SK-MEL-5 (cell line): Measurements from ENCODE around the gene NTRK3. TPM values are rescaled to one million over a fixed set of nuclear protein-coding genes. Genes with fewer than 3 reads are reported as not detected.

ENCODE experiments used
- DNase-seq: peaks from one replicate; pipeline ENCODE4 v3.0.0-alpha.2; 2016; ENCODE audit warnings: low read depth, low spot score
- in situ Hi-C: cut with HindIII; loops from 2 replicates; pipeline ENCODE4 v1.10.0; 2016; ENCODE audit warnings: low sequenced_read_pairs, high pct_unique_total_duplicates, low pct_unique_long_range_greater_than_20kb
- total RNA-seq: library from RNA; depleted of rRNA; stranded (reverse); fragments of >200 nt; shearing (Covaris generic); gene quantifications from 2 replicates; pipeline ENCODE4 v1.2.3, GENCODE V29; 2014

NTRK3 gene
- total RNA-seq, 1 experiment from 2014 or later: not detected

DNA sequence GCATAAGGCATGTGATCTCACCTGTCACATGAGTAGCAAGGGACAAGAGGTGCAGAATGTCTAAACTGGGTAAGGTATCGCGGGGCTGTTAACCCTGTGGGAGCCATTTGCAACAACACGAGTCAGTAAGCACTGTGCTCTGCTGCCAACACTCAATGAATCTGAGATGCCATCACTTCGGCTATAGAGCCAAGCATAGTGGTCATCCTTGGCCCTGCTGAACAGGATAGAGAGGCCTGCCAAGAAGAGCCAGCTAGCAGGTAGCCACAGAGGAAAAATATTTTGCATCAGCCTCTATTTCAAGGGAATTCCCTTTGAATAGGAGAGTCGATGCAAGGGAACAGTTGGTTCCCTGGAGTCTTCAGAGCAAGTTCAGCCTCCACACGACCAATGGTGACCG is 137.8 kb downstream of the NTRK3 start:
- in situ Hi-C loops: no loop called here
- no peak for DNase-seq

- DNase-seq: no peak
- in situ Hi-C loops: no loop called here
These were observed 138.5 kb downstream of the NTRK3 start for GRCh38 chr15:88118035-88118434.

DNA sequence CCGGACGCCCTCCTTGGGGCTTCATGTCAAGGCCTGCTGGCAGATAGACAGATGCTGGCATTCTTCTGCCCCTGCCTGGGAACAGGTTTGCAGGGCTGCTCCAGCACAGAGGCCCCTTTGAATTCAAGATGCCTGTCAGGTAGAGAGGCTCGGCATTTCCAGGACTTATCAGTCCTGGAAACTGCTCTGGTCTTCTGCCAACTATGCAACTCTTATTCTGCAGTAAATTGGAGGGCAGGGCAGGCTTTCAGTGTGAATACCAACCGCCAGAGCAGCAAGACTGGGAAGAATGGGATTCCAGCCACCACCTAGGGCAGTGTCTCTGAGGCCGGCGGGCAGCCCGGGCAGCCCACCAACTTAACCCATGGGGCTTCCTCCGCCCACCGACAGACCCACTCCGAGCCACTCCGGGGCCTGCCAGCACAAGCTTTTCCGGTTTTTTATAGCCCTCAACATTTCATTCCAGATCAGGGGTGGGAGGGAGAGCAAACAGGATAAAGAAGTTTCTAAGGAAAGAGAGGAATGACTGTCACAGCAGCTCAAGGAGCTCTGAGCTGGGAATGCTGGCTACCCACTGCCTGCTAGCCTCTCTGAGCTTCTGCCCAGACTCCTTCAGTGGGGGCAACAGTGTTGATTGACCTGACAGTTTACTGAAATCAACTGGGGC is 140.9 kb downstream of the NTRK3 start:
- in situ Hi-C loops: no loop called here
- no peak for DNase-seq

- DNase-seq: no peak
- in situ Hi-C loops: no loop called here
These were observed 142.8 kb downstream of the NTRK3 start for GRCh38 chr15:88113613-88114308.

- DNase-seq: no peak
- in situ Hi-C loops: no loop called here
These were observed 147.5 kb downstream of the NTRK3 start for GRCh38 chr15:88108991-88109390.

GRCh38 chr15:88108477-88108876 is 148.1 kb downstream of the NTRK3 start:
- no peak for DNase-seq
- in situ Hi-C loops: no loop called here

DNA sequence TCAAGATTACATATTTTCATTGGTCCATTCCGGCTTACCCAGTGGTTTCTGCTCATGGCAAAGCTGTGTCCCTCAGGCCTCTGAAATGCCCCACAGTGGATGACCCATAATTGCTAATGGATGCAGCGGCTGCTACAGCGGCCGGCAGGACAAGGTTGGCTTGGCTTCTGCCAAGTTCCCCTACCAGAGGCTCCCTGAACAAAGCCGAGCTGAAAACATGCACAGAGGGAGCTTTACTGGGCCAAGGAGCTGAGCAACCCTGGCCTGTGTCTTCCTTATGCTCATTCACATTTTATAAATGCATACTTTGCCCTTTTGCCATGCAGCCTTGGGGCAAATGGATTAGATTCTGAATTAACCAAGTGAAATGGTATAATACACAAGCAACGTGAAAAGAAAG is 150.5 kb downstream of the NTRK3 start:
- in situ Hi-C loops: no loop called here
- peak; percentile 5 for DNase-seq

DNA sequence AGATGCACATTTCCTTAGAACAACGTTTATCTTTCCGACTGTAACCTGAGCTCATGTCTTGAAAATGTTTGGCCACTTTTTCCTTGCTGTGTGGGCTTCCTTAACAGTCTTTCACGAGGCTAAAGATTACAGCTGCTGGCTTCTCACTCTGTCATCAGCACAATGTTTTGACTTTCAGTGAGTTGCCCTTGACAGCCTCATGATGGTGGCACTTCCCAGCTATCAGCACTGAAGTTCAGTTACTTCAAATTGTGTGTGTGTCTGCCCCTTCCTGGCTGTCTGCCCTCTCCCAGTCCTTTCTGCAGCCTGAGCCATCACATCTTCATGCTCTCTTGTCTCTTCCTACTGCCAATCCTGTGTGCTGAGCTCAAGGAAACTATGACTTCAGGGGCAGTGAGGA is 152.2 kb downstream of the NTRK3 start:
- no peak for DNase-seq
- in situ Hi-C loops: no loop called here

DNA sequence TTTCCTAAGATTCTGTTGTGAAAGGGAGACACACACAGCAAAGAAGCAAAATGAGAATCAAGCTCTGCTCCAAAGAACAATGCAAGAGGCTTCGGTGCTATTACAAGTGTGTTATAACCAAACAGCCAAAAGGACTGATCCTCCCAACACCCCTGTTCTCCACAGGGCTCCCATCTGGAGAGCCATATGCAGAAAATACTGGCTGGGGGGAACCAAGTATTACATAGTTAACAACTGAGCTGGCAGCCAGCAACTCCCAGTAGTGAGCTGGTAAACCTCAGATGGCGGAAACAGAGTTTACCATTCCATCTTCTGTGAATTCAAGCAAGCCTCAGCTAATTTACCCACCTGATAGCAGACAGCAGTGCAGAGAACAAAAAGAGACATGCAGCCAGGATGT is 156.4 kb downstream of the NTRK3 start:
- no peak for DNase-seq
- in situ Hi-C loops: no loop called here

GRCh38 chr15:88098361-88098760 is 158.2 kb downstream of the NTRK3 start:
- in situ Hi-C loops: no loop called here
- no peak for DNase-seq

- no peak for DNase-seq
- in situ Hi-C loops: no loop called here
These were observed 165.0 kb downstream of the NTRK3 start for GRCh38 chr15:88091444-88092016.

- in situ Hi-C loops: no loop called here
These were observed 166.0 kb downstream of the NTRK3 start for GRCh38 chr15:88090481-88091011.

DNA sequence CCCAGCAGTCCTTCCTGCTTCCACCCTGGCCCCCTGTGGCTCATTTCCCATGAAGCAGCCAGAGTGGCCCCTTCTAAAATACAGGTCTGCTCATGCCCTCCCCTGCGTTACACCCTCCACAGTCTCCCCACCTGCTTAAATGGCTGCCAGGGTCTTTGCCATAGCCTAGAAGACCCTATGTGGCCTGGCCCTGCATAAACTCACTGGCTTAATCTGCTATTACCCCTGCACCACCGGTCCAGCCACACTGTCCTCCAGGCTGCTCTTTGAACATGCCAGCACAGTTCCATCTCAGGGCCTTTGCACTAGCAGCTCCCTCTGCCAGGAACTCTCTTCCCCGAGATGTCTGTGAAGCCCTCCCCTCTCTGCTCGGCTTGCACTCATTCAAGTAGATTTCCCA is 166.8 kb downstream of the NTRK3 start:
- in situ Hi-C loops: no loop called here

More at GRCh38 chr15:88090481-88091011, 166.0 kb downstream of the NTRK3 start:
- DNase-seq: no peak

DNA sequence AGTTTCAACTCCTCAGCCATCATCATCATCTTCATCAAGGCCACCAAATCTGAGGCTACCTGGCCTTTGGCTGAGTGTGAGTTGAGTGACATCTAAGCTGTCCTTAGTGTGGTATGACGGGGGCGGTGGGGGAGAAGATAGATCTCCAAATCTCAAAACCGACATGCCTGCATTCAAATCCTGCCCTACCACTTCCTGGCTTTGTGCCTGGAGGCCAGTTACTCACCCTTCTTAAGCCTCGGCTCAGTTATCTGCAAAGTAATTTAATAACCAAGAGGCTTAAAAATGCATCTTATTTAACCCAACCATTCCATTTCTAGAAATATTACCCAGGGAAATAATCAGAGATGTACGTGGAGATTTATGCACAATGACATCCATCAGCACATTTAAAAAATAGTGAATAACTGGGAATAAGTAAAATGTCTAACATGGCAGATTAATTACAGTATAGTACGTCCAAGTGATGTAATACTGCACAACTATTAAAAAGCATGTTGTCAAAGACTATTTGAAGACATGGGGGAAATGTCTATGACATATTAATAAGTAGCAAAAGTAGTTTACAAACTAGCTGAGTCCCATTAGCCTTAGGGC is 167.4 kb downstream of the NTRK3 start:
- in situ Hi-C loops: no loop called here
- no peak for DNase-seq

More for the DNA sequence above, 166.8 kb downstream of the NTRK3 start:
- DNase-seq: no peak

DNA sequence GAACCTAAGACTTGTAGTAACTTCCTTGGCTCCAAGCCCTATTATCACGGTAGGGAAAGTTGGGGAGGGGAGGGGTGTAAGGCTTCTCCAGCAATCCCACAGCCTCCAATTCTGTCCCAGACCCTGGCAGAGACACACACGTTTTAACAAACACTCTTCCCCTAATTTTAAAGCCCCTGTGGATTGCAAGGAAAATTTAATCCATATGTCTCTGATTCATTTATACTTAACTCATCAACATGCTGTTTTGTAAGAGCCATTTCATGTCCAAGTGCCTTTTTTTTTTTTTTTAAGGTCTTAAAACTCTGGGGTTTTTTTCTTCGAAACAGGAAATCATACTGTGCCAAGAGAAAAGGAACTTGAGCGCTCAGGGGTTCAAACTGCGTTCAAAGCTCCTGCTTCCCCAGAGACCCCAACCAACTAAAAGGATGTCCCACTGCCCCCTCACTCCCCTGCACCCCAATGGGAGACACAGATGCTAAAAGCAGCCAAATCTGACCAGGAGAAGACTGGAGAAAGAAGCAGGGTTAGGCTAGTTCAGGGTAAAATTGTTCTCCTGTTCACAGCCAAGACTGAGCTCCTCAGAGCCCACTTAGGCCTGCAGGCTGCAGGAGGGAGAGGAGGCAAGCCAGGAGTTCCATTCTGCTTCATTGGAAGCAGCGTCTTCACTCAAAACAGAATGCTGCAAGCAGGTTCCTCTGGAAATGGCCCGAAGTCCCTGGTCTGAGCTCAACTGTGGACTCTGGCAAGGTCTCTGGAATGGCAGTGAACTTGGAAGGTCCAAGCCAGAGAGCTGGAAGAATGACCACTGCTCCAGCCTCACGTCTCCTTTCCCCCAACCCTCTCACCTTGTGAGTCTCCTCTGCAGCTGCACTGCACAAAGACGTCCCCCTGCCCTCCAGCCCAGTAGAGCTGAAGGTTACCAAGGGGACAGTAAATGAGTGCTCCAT is 172.5 kb downstream of the NTRK3 start:
- DNase-seq: no peak
- in situ Hi-C loops: no loop called here

GRCh38 chr15:88080616-88081015 is 175.9 kb downstream of the NTRK3 start:
- in situ Hi-C loops: no loop called here
- DNase-seq: no peak

DNA sequence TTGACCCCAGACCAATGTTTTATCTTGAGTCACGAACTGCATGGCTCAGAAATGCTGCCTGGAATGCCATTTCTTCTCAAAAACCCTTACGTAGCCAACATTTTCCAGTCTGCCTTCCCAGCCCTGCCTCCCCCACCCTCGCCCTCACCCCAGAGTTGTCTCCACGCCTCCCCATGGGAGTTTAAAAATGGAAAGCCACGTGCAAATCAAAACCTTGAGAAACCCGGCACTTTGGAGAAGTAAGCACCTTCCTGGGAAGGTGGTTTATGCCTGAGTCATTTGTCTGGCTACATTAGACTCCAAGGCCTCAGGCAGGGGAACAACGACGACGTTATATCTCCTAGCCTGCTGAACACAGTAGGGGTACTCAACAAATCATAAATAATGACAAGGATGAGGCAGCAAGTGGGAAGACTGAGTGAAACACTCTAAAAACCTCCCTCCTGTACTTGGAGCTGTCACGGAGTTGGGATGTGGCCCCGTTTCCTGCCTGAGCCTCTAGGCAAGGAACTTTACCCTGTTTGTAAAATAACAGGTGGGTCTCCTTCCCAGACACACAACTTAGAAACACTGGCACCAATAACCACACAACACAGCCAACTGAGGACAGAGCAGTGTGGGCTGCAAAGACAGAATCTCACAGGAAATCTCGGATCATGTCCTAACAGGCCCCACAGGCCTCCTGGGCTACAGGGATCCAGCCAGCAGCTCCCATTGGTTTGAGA is 179.1 kb downstream of the NTRK3 start:
- in situ Hi-C loops: no loop called here
- DNase-seq: no peak
